Ammon's horn (tissue), 1 donor: ENCODE data around the gene LBX1.

Experiments
- DNase-seq: peaks from one replicate; pipeline ENCODE4 v3.0.0-alpha.2; 2016; ENCODE audit warnings: low spot score

The LBX1 gene

GRCh38 chr10:101224910-101225823, 4.1 kb downstream of the LBX1 start:
- no peak for DNase-seq

GRCh38 chr10:101224060-101224909, 5.0 kb downstream of the LBX1 start:
- DNase-seq = no peak

GRCh38 chr10:101223274-101224059, 5.8 kb downstream of the LBX1 start:
- no peak for DNase-seq

- DNase-seq = no peak
Measured at GRCh38 chr10:101222683-101223273, 6.5 kb downstream of the LBX1 start.

GRCh38 chr10:101221963-101222531, 7.2 kb downstream of the LBX1 start:
- DNase-seq = no peak

GRCh38 chr10:101221549-101221948, 7.7 kb downstream of the LBX1 start:
- DNase-seq = no peak

GRCh38 chr10:101219946-101220451, 9.3 kb downstream of the LBX1 start:
- DNase-seq = no peak

GRCh38 chr10:101219139-101219945, 9.9 kb downstream of the LBX1 start:
- no peak for DNase-seq

GRCh38 chr10:101218351-101219138, 10.7 kb downstream of the LBX1 start:
- DNase-seq = no peak

GRCh38 chr10:101217450-101218281, 11.6 kb downstream of the LBX1 start:
- DNase-seq = peak; percentile 39

- DNase-seq = no peak
Measured at GRCh38 chr10:101217044-101217425, 12.2 kb downstream of the LBX1 start.

- no peak for DNase-seq
Measured at GRCh38 chr10:101216207-101217043, 12.8 kb downstream of the LBX1 start.

GRCh38 chr10:101215397-101216206, 13.7 kb downstream of the LBX1 start:
- DNase-seq = no peak

- DNase-seq = peak; percentile 67
Measured at GRCh38 chr10:101214446-101215396, 14.5 kb downstream of the LBX1 start.

- no peak for DNase-seq
Measured at GRCh38 chr10:101208543-101208942, 20.7 kb downstream of the LBX1 start.

GRCh38 chr10:101207026-101207425, 22.2 kb downstream of the LBX1 start:
- no peak for DNase-seq
